Measurements from ENCODE around the gene MIPOL1.

The MIPOL1 gene

GRCh38 chr14:37545174-37545573 is 347.4 kb downstream of the MIPOL1 start:
- no peaks in the 10 kb centered on the region for H3K79me2 ChIP-seq (ENCODE audit: insufficient read depth, low read length)
- no peak overlapping the region for H3K9ac ChIP-seq (ENCODE audit: low read length)
- H3K27ac ChIP-seq (ENCODE audit: low read depth, low read length) = no peak overlapping the region
- H3K4me2 ChIP-seq (ENCODE audit: low read depth, low read length, poor library complexity, severe bottlenecking) = no peak overlapping the region
- H3K27me3 ChIP-seq (ENCODE audit: low read length) = no peaks in the 10 kb centered on the region
- no peak overlapping the region for H3K4me3 ChIP-seq (ENCODE audit: insufficient read depth, low read length, poor library complexity, severe bottlenecking)
- H3K9me3 ChIP-seq (ENCODE audit: insufficient read depth, low read length) = no peaks in the 10 kb centered on the region; the same call in 1 of the 2 replicates
- H4K20me1 ChIP-seq (ENCODE audit: low read depth, low read length) = no peaks in the 10 kb centered on the region
- H3F3A ChIP-seq (ENCODE audit: insufficient read depth) = no peaks in the 10 kb centered on the region
- no peaks in the 10 kb centered on the region for H3K36me3 ChIP-seq (ENCODE audit: low read length)
- no peak for TF ChIP-seq CTCF (IDR thresholded peaks at IDR 0.05; ENCODE audit: insufficient read depth, low read length, poor library complexity, severe bottlenecking)
- no peak for TF ChIP-seq EZH2phosphoT487 (conservative IDR thresholded peaks at IDR 0.05; ENCODE audit: low read length)
- H3K9me2 ChIP-seq (replicated peaks; ENCODE audit: insufficient read depth, low read length) = no peaks in the 10 kb centered on the region
- no peak overlapping the region for H2AFZ ChIP-seq (ENCODE audit: low read depth, low read length, severe bottlenecking)

- H2AFZ ChIP-seq (ENCODE audit: low read depth, low read length, severe bottlenecking) = no peak overlapping the region
Measured at GRCh38 chr14:37546621-37547447, 349.1 kb downstream of the MIPOL1 start.

GRCh38 chr14:37550511-37550910 is 352.8 kb downstream of the MIPOL1 start:
- Histone ChIP-seq H3K9me2 (replicated peaks; ENCODE audit: insufficient read depth, low read length) (no peaks in the 10 kb centered on the region), H3K79me2 (ENCODE audit: insufficient read depth, low read length) (no peaks in the 10 kb centered on the region), H3K9me3 (ENCODE audit: insufficient read depth, low read length) (peaks cover 5% of the 10 kb centered on the region; the same call in 1 of the 2 replicates), H3F3A (ENCODE audit: insufficient read depth) (no peaks in the 10 kb centered on the region), H3K4me3 (ENCODE audit: insufficient read depth, low read length, poor library complexity, severe bottlenecking) (no peak overlapping the region), H3K9ac (ENCODE audit: low read length) (no peak overlapping the region), H3K4me2 (ENCODE audit: low read depth, low read length, poor library complexity, severe bottlenecking) (no peak overlapping the region), H4K20me1 (ENCODE audit: low read depth, low read length) (no peaks in the 10 kb centered on the region), H3K36me3 (ENCODE audit: low read length) (no peaks in the 10 kb centered on the region), H3K27me3 (ENCODE audit: low read length) (no peaks in the 10 kb centered on the region), H2AFZ (ENCODE audit: low read depth, low read length, severe bottlenecking) (no peak overlapping the region), H3K27ac (ENCODE audit: low read depth, low read length) (no peak overlapping the region)
- TF ChIP-seq CTCF (IDR thresholded peaks at IDR 0.05; ENCODE audit: insufficient read depth, low read length, poor library complexity, severe bottlenecking) = no peak
- no peak for TF ChIP-seq EZH2phosphoT487 (conservative IDR thresholded peaks at IDR 0.05; ENCODE audit: low read length)

More at GRCh38 chr14:37546621-37547447, 349.1 kb downstream of the MIPOL1 start:
- Histone ChIP-seq H3K4me3 (ENCODE audit: insufficient read depth, low read length, poor library complexity, severe bottlenecking) (no peak overlapping the region), H3K27me3 (ENCODE audit: low read length) (no peaks in the 10 kb centered on the region), H4K20me1 (ENCODE audit: low read depth, low read length) (no peaks in the 10 kb centered on the region), H3K9me3 (ENCODE audit: insufficient read depth, low read length) (no peaks in the 10 kb centered on the region; the same call in 1 of the 2 replicates), H3K36me3 (ENCODE audit: low read length) (no peaks in the 10 kb centered on the region), H3K9ac (ENCODE audit: low read length) (no peak overlapping the region), H3K9me2 (replicated peaks; ENCODE audit: insufficient read depth, low read length) (no peaks in the 10 kb centered on the region), H3K27ac (ENCODE audit: low read depth, low read length) (no peak overlapping the region), H3F3A (ENCODE audit: insufficient read depth) (no peaks in the 10 kb centered on the region), H3K79me2 (ENCODE audit: insufficient read depth, low read length) (no peaks in the 10 kb centered on the region), H3K4me2 (ENCODE audit: low read depth, low read length, poor library complexity, severe bottlenecking) (no peak overlapping the region)
- TF ChIP-seq CTCF (IDR thresholded peaks at IDR 0.05; ENCODE audit: insufficient read depth, low read length, poor library complexity, severe bottlenecking) = no peak
- TF ChIP-seq EZH2phosphoT487 (conservative IDR thresholded peaks at IDR 0.05; ENCODE audit: low read length) = no peak

Data from SU-DHL-6 (cell line).